COR-L47 (cell line): ENCODE measurements around the gene CCDC142.
"Not testable (repeated sequence)": the region's sequence is repeated elsewhere in the genome, so short reads cannot be mapped to it uniquely, and the experiment has no call there.

Experiments
- DNase-seq: peaks from one replicate; lab custom pipeline; 2025; lab: John Stamatoyannopoulos, UW

CCDC142 gene

DNA sequence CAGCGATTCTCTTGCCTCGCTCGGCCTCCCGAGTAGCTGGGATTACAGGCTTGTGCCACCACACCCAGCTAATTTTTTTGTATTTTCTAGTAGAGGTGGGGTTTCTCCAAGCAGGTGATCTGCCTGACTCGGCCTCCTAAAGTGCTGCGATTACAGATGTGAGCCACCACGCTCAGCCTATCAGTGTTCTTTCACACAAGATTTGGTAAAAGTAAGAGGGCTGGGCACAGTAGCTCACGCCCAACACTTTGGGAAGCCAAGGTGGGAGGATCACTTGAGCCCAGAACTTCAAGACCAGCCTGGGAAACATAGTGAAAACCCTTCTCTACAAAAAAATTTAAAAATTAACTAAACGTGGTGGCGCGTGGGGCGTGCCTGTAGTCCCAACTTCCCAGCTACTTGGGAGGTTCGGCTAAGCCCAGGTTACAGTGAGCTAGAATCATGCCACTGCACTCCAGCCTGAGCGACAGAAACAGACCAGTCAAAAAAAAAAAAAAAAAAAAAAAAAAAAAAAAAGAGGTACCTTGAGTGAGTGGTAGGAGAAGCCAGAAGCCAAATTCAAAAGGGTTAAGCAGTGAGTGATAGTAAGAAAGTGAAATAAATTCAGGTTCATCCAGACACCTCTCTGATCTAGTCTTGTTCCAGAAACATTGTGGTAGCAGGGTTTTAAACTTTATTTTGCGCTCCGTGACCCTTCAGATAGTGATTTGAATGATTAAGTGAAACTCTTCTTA, 11.3 kb downstream of the CCDC142 start:
- no peak for DNase-seq

DNA sequence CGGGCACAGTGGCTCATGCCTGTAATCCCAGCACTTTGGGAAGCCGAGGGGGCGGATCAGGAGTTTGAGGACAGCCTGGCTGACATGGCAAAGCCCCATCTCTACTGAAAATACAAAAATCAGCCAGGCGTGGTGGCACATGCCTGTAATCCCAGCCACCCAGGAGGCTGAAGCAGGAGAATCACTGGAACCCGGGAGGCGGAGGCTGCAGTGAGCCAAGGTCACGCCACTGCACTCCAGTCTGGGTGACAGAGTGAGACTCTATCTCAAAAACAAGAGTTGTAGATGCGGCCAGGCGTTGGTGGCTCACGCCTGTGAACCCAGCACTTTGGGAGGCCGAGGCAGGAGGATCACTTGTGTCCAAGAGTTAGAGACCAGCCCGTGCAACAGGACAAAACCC, 12.1 kb downstream of the CCDC142 start:
- not testable (repeated sequence) for DNase-seq

DNA sequence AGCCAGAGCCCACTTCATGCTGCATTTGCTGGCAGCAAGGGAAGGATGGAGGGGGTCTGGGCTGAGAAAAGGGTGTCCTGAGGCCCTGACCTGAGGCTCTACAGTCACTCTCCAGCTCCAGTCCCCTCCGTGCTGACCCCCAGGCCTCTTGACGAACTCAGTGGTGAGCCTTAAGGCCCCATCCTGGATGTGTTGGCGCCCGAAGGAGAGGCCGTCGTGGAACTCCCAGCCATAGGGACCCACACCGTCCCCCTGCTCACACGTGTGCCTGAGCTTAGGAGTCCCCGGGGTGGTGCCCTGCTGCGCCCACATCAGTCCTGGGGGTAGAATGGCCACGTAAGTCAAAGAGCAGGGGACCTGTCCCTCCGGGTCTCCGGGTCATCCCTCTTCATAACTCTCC, 18.4 kb downstream of the CCDC142 start:
- no peak for DNase-seq

DNA sequence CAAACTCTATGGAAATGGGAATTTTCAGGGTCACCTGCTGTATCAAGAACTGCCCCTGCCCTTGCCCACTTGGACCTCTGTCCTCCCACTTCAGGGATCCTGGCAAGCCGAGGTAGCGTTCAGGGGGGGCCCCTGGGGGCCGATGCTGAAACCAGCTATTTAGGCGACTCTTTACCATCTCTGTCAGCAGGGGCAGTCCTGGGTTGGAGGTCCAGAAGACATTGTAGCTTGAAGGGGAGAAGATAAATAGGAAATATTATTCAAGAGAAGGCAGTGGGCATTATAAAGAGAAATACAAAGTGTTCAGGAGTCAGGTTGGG, 20.1 kb downstream of the CCDC142 start:
- no peak for DNase-seq

DNA sequence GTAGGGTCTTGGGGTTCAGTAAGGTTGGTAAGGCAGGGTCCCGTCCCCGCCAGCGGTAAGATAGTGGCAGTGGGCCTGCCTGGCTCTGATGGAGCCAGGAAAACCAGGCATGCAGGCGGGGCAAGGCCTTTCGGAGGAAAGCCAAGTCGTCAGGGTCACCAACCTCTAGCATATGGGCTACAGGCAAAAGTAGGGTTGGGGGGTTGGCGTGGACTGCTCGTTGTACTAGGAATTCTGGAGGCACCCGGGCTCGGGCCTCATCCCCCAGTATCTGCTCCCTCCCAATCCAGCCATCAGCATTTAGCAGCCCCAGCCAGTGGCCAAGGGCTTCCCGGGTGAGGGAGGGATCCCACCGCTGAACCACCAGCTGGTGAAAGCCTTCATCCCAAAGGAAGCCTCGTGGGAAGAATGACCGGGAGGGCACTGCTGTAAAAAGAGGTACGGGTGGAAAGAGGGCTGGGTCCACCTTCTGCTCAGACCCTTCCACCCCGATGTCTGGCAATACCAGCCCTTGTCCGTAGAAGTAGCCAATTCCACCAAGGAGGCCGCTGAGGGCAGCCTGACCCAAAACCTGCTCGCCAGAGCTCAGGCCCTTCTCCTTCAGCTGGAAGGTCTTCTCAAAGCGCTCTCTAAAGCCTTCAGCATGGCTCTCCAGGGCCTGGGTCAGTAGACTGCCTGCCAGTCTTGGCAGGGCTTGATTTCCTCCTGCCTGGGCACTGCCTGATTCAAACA, 20.6 kb downstream of the CCDC142 start:
- DNase-seq = no peak

DNA sequence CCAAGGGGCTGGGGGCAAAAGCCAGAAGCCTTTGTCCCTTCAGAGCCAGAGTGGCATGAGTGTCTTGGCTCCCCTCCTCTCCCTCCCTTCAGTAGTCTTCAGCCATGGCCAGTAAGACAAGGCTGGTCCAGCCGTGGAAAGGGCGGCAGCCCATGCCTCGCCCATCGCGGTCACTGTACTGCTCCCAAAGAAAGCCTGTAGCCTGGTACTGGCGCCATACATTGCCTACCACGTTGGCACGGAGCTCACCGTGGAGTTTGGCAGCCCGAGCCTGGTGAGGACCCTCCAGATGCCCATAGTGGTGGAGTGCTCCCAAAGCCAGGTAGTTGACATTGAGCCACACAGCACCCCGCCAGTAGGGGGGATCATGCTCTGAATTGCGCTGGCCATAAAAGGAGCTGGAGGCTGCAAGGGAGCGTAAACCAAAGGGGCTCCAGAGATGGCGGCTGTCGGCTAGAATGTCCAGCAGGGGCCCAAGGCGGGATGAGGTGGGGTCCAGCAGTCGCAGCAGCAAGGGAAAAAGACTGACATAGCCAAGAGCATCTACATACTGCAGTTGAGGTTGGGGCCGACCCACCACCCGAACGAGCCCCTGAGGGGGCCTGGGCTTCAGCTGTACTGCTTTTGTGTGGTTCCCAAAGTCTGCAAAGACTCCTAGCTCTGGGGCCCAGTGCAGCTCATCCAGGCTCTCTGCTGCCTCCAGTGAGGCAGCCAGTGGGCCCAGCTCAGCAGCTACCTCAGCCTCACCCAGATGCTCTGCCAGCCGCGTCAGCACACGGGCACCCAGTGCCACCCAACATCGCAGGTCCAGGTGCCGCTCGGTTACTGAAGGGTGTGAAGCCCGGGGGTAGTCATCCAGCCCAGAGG, 21.4 kb downstream of the CCDC142 start:
- DNase-seq = no peak

DNA sequence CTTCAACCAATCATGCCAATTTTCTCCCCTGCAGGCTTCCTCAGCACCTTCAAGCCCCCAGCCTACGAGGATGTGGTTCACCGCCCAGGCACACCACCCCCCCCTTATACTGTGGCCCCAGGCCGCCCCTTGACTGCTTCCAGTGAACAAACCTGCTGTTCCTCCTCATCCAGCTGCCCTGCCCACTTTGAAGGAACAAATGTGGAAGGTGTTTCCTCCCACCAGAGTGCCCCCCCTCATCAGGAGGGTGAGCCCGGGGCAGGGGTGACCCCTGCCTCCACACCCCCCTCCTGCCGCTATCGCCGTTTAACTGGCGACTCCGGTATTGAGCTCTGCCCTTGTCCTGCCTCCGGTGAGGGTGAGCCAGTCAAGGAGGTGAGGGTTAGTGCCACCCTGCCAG, 22.6 kb downstream of the CCDC142 start:
- DNase-seq = not testable (repeated sequence)

DNA sequence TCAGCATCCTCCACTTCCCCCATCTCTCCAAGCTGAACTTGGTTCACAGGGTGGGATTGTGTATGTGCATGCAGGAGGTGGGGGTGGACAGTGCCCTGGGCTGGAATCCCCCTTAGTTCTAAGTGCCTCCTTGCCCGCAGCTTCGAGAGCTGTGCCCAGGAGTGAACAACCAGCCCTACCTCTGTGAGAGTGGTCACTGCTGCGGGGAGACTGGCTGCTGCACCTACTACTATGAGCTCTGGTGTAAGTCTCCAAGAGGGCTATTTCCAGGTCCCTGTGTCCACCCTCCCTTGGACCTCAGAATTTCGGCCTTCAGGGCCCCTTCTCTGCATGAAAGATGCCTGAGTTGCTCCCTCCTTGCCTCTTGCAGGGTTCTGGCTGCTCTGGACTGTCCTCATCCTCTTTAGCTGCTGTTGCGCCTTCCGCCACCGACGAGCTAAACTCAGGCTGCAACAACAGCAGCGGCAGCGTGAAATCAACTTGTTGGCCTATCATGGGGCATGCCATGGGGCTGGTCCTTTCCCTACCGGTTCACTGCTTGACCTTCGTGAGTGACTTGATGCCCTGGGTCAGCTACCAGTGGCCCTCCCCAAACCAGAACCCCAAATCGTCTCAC, 23.2 kb downstream of the CCDC142 start:
- not testable (repeated sequence) for DNase-seq

DNA sequence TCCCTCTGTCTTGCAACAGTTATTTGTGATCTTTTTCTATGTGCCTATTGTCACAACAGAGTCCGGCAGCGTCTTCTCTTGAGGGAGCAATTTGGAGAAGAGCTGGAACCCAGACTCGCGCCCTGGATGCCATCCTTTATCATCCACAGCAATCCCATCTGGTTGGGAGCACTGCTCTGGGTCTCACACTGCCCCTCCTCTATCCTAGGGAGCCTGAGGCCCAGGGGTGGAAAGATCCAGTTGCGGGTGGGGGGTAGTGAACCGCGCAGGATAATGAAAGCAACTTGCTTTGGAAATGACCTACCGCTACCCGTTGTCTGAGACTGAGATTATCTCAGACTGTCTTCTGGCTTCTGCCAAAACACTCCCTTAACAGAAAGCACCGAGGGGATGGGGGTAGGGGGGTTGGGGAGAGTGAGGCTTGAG, 23.8 kb downstream of the CCDC142 start:
- no peak for DNase-seq

DNA sequence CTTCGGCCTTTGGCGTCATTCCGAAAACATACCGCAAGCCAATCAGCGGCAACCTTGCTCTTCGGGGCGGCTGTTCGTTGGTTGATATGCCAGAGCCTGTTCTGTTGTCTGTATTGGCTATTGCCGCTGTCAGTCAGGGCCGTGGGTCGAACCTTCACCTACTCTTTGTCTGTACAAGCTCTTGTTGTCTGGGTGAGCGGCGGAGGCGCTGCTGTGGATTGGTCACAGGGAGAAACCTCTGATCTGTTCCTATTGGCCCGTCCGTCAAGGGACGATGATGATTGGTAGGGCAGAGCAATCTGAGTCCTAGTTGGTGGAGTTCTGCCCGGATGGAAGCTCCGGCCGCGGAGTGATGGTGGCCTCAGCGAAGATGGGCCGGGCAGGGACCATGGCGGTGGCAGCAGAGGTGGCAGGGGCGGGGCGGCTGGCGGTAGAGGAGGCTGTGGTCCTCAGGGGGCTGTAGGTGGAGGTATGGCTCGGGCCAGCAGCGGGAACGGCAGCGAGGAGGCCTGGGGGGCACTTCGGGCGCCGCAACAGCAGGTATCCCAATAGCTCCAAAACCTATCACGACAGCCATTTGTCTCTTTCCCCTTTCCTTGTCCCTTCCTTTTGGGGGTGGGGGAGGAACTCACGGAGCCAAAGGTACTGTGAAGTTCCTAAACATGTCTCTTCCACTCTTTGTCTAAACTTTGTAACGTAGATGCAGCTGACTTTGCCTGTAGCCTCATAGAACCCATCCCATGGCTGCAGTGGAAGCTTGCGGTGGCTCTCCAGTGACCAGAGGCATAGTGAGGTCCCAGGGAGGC, 24.5 kb downstream of the CCDC142 start, which contains the start of gene WBP1:
TSS of gene WBP1 (plus strand) at position 307 of the 806 bp plus-strand sequence. CDS start at position 472, 165 bp downstream.
- DNase-seq = peak; percentile 100

DNA sequence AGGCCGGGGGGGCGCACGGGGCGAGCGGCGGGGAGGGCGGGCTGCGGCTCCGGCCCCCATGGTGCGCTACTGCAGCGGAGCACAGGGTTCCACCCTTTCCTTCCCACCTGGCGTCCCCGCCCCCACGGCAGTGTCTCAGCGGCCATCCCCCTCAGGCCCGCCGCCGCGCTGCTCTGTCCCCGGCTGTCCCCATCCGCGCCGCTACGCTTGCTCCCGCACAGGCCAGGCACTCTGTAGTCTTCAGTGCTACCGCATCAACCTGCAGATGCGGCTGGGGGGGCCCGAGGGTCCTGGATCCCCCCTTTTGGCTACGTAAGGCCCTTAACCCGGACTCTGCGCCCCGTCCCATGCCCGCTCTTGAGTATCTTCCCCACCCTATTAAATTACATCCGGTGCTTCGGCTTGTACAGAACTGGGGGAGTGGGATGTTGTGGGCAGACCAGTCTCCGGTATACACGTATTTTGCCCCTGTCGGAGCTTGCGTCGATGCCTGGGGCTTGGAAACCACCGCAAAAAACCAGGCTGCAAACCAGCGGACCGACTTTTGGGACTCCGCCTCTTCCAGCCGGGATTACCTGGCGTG, 25.2 kb downstream of the CCDC142 start:
- peak; percentile 88 for DNase-seq

DNA sequence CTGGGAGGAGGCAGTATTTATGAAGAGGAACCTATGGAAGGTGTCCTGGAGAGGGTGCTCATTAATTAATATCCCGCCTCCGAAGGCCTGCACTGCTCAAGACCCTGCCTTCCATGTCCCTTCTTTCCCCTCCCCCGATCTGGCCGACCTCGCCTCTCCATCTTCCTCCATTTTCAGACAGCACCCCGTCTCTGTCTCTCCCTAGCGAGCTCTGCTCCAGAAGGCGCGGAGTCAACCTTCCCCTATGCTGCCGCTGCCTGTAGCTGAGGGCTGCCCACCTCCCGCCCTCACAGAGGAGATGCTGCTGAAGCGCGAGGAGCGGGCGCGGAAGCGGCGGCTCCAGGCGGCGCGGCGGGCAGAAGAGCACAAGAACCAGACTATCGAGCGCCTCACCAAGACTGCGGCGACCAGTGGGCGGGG, 25.7 kb downstream of the CCDC142 start:
- DNase-seq = no peak

DNA sequence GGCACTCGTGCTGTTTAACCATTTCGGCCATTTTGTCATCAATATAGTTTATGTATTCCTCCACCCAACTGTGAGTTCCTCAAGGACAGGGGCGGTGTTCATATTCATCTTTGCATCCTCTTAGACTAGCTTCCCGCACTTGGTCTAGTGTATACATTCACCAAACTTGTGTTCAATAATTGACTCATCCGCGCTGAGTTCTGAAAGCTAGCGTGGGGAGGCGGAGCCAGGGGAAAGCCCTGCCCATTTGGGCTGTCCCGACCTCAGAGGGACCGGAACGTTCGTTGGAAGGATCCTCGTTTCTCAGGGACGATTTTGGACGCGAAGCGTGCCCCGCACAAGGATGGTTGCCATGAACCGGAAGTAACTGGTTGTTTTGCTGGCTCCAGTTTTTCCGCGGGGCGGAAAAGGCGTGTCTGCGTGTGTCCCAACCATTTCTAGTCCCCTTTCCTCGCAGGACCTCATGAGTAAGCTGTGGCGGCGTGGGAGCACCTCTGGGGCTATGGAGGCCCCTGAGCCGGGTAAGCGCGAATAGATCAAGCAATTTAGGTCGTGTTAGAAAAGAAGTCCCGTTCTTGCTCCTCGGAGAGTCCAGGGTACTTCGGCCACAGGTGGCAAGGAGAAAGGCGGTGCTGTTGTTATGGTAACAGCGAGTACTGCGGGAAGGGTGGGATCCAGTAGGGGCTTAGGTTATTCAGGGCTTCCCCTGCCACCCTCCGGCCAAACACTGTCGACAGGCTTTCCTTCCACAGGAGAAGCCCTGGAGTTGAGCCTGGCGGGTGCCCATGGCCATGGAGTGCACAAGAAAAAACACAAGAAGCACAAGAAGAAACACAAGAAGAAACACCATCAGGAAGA, 27.9 kb downstream of the CCDC142 start, which contains the start of gene INO80B:
TSS of gene INO80B (plus strand) at position 434 of the 858 bp plus-strand sequence. CDS start at position 464, 30 bp downstream.
- peak; percentile 95 for DNase-seq

DNA sequence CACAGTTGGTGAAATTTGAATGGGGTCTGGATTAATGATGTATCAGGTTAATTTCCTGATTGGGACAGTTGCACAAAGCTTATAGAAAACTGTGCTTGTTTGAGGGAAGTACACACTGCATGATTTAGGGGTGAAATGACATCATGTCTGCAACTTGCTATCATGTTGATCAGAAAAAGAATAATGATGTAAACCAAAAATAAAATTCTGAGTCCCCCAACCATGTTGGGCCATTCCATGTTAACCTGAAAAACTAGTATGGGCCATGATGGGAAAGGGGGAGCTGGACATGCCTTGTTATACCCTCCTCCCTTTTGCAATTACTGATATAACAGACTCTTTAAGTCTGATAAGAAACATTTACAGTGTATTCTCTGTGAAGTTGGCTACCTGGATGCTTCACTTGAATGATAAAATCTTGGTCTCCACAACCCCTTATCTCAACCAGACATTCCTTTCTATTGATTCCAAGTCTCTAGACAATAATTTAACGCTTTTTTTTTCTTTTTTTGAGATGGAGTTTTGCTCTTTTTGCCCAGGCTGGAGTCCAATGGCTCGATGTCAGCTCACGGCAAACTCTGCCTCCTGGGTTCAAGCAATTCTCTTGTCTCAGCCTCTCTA, 32.1 kb downstream of the CCDC142 start:
- no peak for DNase-seq

DNA sequence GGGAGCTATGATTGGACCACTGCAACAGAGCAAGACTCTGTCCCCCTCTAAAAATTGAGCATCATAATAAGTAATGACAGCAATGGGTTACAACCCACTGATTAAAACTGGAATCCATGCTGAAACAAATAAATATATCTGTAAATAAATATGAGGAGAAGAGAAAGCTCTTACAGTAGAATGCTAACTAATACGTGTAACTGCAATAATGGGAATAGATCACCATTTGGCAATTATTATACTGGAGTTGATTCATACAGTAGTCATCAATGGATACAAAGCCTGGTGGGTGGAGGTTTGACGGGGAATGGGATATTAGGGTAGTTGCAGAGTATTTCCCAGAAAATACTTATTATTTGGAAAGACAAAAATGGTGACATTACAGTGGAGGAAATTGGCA, 34.0 kb downstream of the CCDC142 start:
- DNase-seq = no peak

DNA sequence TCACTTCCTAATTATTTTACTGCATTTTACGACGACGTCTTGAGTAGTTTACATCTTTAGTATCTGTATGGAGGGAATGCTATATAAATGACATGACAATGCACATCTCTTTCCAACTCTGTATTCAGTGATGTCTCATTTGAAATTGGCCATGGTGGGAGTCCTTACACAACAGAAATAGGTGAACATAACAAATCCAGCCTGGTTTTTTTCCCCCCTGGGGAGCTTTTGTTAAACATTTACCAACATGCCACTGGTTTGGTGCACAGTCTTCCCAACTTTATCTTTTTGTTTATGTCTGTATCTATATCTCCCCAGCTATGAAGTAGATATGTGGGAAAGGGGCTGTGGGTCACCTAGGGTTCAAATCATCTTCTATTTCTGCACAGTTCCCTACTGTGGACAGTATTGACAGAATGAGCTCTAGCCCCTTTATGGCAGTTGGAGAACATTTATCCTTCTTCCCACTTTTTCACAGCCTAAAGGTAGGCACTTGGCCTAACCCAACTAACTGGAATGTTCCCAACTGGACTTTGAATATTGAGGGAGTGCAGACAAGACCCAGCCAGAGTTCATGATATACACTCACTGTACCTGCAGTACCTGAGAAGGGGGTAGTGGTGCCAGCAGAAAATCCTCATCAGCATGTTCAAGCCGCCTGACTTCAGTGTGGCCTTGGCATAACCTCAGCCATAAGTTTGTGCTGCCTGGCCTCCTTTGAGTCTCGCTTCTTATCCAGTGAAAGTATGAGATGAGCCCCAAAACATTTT, 35.4 kb downstream of the CCDC142 start:
- DNase-seq = no peak

DNA sequence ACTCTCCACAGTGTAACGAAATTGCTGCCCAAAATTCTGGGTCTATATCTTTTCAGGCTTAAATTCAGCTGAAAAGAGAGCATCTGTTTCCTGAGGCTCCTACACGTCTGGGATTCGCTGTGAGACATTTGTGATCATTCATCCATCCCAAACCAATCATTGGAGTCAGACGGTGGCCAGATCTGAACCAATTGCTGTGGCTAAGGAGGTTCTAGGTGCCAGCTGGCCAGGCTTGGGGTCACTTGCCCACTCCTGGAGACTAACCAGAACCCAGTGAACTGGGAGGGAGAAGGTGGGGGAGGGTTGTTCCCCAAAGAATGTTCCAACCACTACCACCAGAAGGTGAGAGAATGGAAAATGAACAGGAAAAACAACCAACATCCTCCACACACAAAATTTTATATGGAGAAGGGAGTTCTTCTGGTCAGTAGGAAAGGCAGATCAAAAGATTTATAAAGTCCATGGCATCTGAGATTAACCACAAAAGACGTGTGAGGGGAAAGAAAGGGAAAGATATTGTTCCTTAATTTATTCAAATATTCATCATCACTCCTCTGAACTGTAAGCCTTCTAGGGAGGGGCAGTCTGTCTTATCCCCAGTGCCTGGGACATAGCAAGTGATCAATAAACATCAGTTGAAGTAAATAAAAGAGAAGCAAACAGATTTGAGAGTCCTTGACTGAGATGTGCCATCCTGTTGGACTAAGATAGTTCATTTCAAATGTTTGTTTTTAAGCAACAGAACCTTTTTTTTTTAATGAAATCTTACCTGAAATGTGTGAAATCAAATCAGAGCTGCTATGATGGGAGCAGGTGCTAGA, 38.1 kb downstream of the CCDC142 start:
- no peak for DNase-seq
